Measurements from ENCODE around the gene SLC8B1.

SLC8B1 gene

DNA sequence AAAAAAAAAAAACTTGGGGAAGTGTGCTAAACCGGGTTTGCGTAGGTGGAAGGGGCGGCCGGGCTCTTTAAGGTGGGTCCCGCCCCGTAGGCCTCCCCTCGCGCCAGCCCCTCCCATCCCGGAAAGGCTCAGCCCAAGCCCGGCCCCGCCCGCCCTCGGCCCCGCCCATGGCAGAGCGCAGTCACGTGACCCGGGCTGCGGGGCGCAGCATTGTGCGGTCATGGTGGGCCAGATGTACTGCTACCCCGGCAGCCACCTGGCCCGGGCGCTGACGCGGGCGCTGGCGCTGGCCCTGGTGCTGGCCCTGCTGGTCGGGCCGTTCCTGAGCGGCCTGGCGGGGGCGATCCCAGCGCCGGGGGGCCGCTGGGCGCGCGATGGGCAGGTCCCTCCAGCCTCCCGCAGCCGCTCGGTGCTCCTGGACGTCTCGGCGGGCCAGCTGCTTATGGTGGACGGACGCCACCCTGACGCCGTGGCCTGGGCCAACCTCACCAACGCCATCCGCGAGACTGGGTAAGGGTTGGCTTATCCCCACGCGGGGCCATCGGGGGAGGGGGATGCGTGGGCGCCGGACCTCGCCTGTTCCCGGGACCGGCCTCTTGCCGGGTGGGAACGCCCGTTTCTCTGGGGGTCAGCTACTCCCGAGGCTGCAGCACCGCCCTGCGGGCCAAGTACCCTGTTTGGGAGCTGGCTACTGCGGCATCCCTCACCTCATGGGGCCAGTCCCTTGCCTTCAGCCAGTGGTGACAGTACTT, 23.6 kb upstream of the SLC8B1 start, which contains the start of gene PLBD2 (continued):
- TF ChIP-seq, protein P1, sequence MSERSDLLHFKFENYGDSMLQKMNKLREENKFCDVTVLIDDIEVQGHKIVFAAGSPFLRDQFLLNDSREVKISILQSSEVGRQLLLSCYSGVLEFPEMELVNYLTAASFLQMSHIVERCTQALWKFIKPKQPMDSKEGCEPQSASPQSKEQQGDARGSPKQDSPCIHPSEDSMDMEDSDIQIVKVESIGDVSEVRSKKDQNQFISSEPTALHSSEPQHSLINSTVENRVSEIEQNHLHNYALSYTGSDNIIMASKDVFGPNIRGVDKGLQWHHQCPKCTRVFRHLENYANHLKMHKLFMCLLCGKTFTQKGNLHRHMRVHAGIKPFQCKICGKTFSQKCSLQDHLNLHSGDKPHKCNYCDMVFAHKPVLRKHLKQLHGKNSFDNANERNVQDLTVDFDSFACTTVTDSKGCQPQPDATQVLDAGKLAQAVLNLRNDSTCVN (tag by site-specific recombination; optimal IDR thresholded peaks at IDR 0.05) = peak; percentile 43
- no peak for TF ChIP-seq SALL2 (tag by site-specific recombination; IDR thresholded peaks at IDR 0.05; ENCODE audit: borderline replicate concordance)
- no peak for TF ChIP-seq IKZF3 (tag by site-specific recombination; IDR thresholded peaks at IDR 0.05)
- peak; percentile 57; the same call in 1 of the 2 replicates for TF ChIP-seq ZNF10 (tag by site-specific recombination; IDR thresholded peaks at IDR 0.05)
- TF ChIP-seq ZNF837 (tag by site-specific recombination; IDR thresholded peaks at IDR 0.05) = no peak
- no peak for TF ChIP-seq AEBP2 (tag by site-specific recombination; IDR thresholded peaks at IDR 0.05; ENCODE audit: borderline replicate concordance)
- no peak for TF ChIP-seq ZNF391 (tag by site-specific recombination; IDR thresholded peaks at IDR 0.05; ENCODE audit: borderline replicate concordance, low read depth)
- TF ChIP-seq KLF10 (tag by site-specific recombination; IDR thresholded peaks at IDR 0.05) = peak; percentile 61; the same call in 1 of the 2 replicates
- no peak for TF ChIP-seq ZNF747 (tag by site-specific recombination; IDR thresholded peaks at IDR 0.05)
- no peak for TF ChIP-seq ZBTB7A (tag by site-specific recombination; IDR thresholded peaks at IDR 0.05; ENCODE audit: low read depth)
- TF ChIP-seq ZNF223 (tag by site-specific recombination; IDR thresholded peaks at IDR 0.05) = no peak
- peak; percentile 92 for TF ChIP-seq SP2 (tag by site-specific recombination; IDR thresholded peaks at IDR 0.05)
- peak; percentile 85 for TF ChIP-seq KLF9 (tag by site-specific recombination; IDR thresholded peaks at IDR 0.05; ENCODE audit: low read depth)
- TF ChIP-seq PRDM10 (tag by site-specific recombination; IDR thresholded peaks at IDR 0.05) = 0 out of 2 replicates have a peak, but pooled peaks have one; percentile 6
- no peak for TF ChIP-seq ZNF274 (IDR thresholded peaks at IDR 0.05; ENCODE audit: low read length)
- TF ChIP-seq ZNF274 (tag by site-specific recombination; IDR thresholded peaks at IDR 0.05; ENCODE audit: borderline replicate concordance) = no peak
- no peak for TF ChIP-seq ZNF513 (tag by site-specific recombination; IDR thresholded peaks at IDR 0.05)
- TF ChIP-seq ZBTB8A (tag by site-specific recombination; IDR thresholded peaks at IDR 0.05) = 0 out of 2 replicates have a peak, but pooled peaks have one; percentile 19
- TF ChIP-seq RBAK (tag by site-specific recombination; IDR thresholded peaks at IDR 0.05) = no peak
- TF ChIP-seq ZNF239 (tag by site-specific recombination; IDR thresholded peaks at IDR 0.05) = no peak
- peak; percentile 23 for TF ChIP-seq ZNF335 (tag by site-specific recombination; conservative IDR thresholded peaks at IDR 0.05)
- no peak for TF ChIP-seq ZNF488 (tag by site-specific recombination; IDR thresholded peaks at IDR 0.05)
- TF ChIP-seq ZNF404 (tag by site-specific recombination; IDR thresholded peaks at IDR 0.05) = no peak
- TF ChIP-seq ZNF664 (tag by site-specific recombination; IDR thresholded peaks at IDR 0.05) = no peak
- 0 out of 2 replicates have a peak, but pooled peaks have one; percentile 15 for TF ChIP-seq ZNF777 (tag by site-specific recombination; IDR thresholded peaks at IDR 0.05; ENCODE audit: borderline replicate concordance)
- TF ChIP-seq, protein P2, sequence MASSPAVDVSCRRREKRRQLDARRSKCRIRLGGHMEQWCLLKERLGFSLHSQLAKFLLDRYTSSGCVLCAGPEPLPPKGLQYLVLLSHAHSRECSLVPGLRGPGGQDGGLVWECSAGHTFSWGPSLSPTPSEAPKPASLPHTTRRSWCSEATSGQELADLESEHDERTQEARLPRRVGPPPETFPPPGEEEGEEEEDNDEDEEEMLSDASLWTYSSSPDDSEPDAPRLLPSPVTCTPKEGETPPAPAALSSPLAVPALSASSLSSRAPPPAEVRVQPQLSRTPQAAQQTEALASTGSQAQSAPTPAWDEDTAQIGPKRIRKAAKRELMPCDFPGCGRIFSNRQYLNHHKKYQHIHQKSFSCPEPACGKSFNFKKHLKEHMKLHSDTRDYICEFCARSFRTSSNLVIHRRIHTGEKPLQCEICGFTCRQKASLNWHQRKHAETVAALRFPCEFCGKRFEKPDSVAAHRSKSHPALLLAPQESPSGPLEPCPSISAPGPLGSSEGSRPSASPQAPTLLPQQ (tag by site-specific recombination; IDR thresholded peaks at IDR 0.05) = peak; percentile 89
- TF ChIP-seq, protein P3, sequence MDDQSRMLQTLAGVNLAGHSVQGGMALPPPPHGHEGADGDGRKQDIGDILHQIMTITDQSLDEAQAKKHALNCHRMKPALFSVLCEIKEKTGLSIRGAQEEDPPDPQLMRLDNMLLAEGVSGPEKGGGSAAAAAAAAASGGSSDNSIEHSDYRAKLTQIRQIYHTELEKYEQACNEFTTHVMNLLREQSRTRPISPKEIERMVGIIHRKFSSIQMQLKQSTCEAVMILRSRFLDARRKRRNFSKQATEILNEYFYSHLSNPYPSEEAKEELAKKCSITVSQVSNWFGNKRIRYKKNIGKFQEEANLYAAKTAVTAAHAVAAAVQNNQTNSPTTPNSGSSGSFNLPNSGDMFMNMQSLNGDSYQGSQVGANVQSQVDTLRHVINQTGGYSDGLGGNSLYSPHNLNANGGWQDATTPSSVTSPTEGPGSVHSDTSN (CRISPR knock-in tag; IDR thresholded peaks at IDR 0.05) = peak; percentile 25; the same call in 1 of the 2 replicates
- TF ChIP-seq ZSCAN30 (tag by site-specific recombination; IDR thresholded peaks at IDR 0.05) = peak; percentile 65; the same call in 1 of the 2 replicates

Data from HEK293 (cell line).